Caco-2 (cell line): ENCODE results near the gene JPH3. TPM values are rescaled to one million over a fixed set of nuclear protein-coding genes. Genes with fewer than 3 reads are reported as not detected.

ENCODE experiments used
- BruUV-seq: library from RNA; stranded (reverse); fragments of 400-500 nt; replicated peaks from 2 replicates; lab custom pipeline; 2021; lab: Mats Ljungman, UMichigan
- CTCF ChIA-PET: fragments of 300-600 bp; sonication (Branson Sonifier 250); formaldehyde crosslinking; loops from one replicate; lab custom pipeline; 2022; ENCODE audit warnings: antibody characterized with exemption; lab: Charles Lee
- POLR2A ChIA-PET: fragments of 300-600 bp; sonication (Branson Sonifier 250); formaldehyde crosslinking; loops from one replicate; lab custom pipeline; 2022; ENCODE audit warnings: antibody characterized with exemption; lab: Charles Lee
- DNase-seq, 2 experiments: peaks; one replicate each; pipeline versions ENCODE4 v3.0.0 to v3.0.0-alpha.2; 2020 to 2022
- H3K27me3 ChIP-seq: replicated peaks from 2 replicates; pipeline ENCODE4 v1.6.0; 2011; ENCODE audit warnings: low read length; ENCODE audit not compliant: control insufficient read depth, insufficient read depth
- H3K36me3 ChIP-seq: 2 replicates; pipeline ENCODE4 v1.5.1; 2011; ENCODE audit warnings: low read length; ENCODE audit not compliant: control insufficient read depth, insufficient read depth
- H3K4me1 ChIP-seq: fragments of 250-450 bp; sonication (Bioruptor Pico); 2 replicates; pipeline ENCODE4 v1.5.1; 2020; ENCODE audit warnings: mild to moderate bottlenecking
- H3K4me3 ChIP-seq: 2 replicates; pipeline ENCODE4 v1.5.1; 2011; ENCODE audit warnings: low read depth, mild to moderate bottlenecking, control low read depth, low read length
- H3K9me3 ChIP-seq: fragments of 250-450 bp; sonication (Bioruptor Pico); 2 replicates; pipeline ENCODE4 v1.5.1; 2020; ENCODE audit warnings: mild to moderate bottlenecking, moderate library complexity
- H3K27ac Mint-ChIP-seq: one replicate; pipeline ENCODE4 v1.8.0; 2022; ENCODE audit warnings: mixed read lengths; ENCODE audit not compliant: unreplicated experiment
- H3K27me3 Mint-ChIP-seq: one replicate; pipeline ENCODE4 v1.8.0; 2022; ENCODE audit warnings: mixed read lengths; ENCODE audit not compliant: insufficient read depth, unreplicated experiment
- H3K36me3 Mint-ChIP-seq: one replicate; pipeline ENCODE4 v1.8.0; 2022; ENCODE audit warnings: mild to moderate bottlenecking, mixed read lengths; ENCODE audit not compliant: insufficient read depth, unreplicated experiment
- H3K4me1 Mint-ChIP-seq: one replicate; pipeline ENCODE4 v1.8.0; 2022; ENCODE audit warnings: low read depth, mixed read lengths; ENCODE audit not compliant: unreplicated experiment
- H3K4me3 Mint-ChIP-seq: one replicate; pipeline ENCODE4 v1.8.0; 2022; ENCODE audit warnings: mild to moderate bottlenecking, moderate library complexity, mixed read lengths; ENCODE audit not compliant: unreplicated experiment
- H3K9me3 Mint-ChIP-seq: one replicate; pipeline ENCODE4 v1.8.0; 2022; ENCODE audit warnings: mixed read lengths; ENCODE audit not compliant: unreplicated experiment
- intact Hi-C: fragments of 100-400 bp; cut with micrococcal nuclease; formaldehyde crosslinking; loops from one replicate; pipeline ENCODE4 v1.10.0; 2022; ENCODE audit not compliant: unreplicated experiment
- total RNA-seq: library from RNA; stranded (reverse); gene quantifications from 2 replicates; pipeline ENCODE4 v1.2.3, GENCODE V29; 2022
- TF ChIP-seq, protein P1 (sequence below), 2 experiments: fragments of 200-600 bp in 1 of 2; IDR thresholded peaks; 1 replicate in 1 of 2; 2 replicates in 1 of 2; pipeline versions ENCODE4 v1.5.1 to v1.8.0; 2011 to 2022; ENCODE audit warnings: antibody characterized with exemption in 1 of 2, control low read depth in 1 of 2, inconsistent platforms in 1 of 2, low read depth in 1 of 2, low read length in 1 of 2, mild to moderate bottlenecking in 1 of 2, moderate library complexity in 1 of 2; ENCODE audit not compliant: insufficient read depth in 1 of 2, severe bottlenecking in 1 of 2, unreplicated experiment in 1 of 2

Gene JPH3
- total RNA-seq, 1 experiment from 2014 or later: 4.8 TPM

DNA sequence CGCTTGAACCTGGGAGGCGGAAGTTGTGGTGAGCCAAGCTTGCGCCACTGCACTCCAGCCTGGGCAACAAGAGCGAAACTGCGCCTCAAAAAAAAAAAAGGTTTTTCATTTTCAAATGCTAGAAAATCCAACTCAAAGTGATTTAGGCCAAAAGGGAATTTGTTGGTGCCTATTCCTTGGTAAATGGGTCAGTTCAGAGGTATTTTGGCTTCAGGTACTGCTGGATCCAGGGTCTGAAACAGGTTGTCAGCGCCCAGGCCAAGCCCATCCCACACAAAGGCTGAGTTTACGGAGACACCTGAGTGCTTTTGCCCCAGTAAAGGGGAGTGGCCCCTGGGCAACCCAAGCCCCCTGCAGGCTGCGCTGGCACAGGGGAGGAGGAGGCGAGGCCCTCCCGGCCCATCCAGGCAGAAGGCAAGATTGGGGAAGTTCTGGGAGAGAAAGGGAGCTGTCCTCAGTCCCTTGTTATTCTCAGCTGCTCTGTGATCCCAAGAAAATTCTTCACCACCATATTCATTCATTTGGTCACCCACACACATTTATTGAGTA, 8.5 kb upstream of the JPH3 start:
- Histone ChIP-seq H3K4me1 (peaks cover 3% of the 10 kb centered on the region), H3K4me3 (no peak overlapping the region), H3K27me3 (peaks cover 2% of the 10 kb centered on the region), H3K9me3 (no peaks in the 10 kb centered on the region), H3K36me3 (no peaks in the 10 kb centered on the region)
- no TSS peak for BruUV-seq
- H3K9me3 Mint-ChIP-seq: no peaks in the 10 kb centered on the region
- H3K36me3 Mint-ChIP-seq: no peaks in the 10 kb centered on the region
- intact Hi-C loops: no loop called here
- no peak overlapping the region for H3K27ac Mint-ChIP-seq
- no peak for DNase-seq
- TF ChIP-seq, protein P1, sequence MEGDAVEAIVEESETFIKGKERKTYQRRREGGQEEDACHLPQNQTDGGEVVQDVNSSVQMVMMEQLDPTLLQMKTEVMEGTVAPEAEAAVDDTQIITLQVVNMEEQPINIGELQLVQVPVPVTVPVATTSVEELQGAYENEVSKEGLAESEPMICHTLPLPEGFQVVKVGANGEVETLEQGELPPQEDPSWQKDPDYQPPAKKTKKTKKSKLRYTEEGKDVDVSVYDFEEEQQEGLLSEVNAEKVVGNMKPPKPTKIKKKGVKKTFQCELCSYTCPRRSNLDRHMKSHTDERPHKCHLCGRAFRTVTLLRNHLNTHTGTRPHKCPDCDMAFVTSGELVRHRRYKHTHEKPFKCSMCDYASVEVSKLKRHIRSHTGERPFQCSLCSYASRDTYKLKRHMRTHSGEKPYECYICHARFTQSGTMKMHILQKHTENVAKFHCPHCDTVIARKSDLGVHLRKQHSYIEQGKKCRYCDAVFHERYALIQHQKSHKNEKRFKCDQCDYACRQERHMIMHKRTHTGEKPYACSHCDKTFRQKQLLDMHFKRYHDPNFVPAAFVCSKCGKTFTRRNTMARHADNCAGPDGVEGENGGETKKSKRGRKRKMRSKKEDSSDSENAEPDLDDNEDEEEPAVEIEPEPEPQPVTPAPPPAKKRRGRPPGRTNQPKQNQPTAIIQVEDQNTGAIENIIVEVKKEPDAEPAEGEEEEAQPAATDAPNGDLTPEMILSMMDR (IDR thresholded peaks at IDR 0.05; ENCODE audit: insufficient read depth in 1 of 2, low read depth in 1 of 2, low read length in 1 of 2, severe bottlenecking in 1 of 2, unreplicated experiment in 1 of 2): no peak
- no peaks in the 10 kb centered on the region for H3K4me1 Mint-ChIP-seq
- no peak overlapping the region for H3K4me3 Mint-ChIP-seq
- ChIA-PET CTCF (interaction anchor here (1.0 to 1.2 kb wide), 2 partner anchors 22 to 42 kb away, joined by 3 to 5 read pairs; no protein-coding TSS in a partner anchor), POLR2A (no interaction called here)
- H3K27me3 Mint-ChIP-seq: peaks cover 31% of the 10 kb centered on the region

DNA sequence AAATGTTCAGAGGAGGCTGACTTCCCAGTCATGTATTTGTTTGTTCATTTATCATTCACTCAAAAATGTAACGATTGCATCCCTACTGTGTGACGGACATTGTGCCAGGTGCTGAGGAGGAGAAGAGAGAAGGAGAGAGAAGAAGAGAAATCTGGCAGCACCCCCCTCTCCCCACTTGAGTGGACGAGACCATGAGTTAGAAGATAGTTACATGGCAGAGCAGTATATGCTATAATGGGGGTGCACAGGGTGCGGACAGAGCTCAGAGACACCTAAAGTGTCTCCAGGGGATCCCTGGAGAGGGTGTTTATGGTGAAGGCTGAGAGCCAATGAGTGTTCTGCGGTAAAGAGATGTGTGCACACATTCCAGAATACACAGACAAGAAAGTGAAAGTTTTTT, 6.6 kb upstream of the JPH3 start:
- POLR2A ChIA-PET: interaction anchor here (0.7 kb wide), 1 partner anchor 314 kb away, joined by 4 read pairs; no protein-coding TSS in a partner anchor
- H3K27me3 ChIP-seq: peaks cover 7% of the 10 kb centered on the region
- no peaks in the 10 kb centered on the region for H3K9me3 Mint-ChIP-seq
- peaks cover 29% of the 10 kb centered on the region for H3K27me3 Mint-ChIP-seq
- TF ChIP-seq, protein P1 (IDR thresholded peaks at IDR 0.05; ENCODE audit: insufficient read depth in 1 of 2, low read depth in 1 of 2, low read length in 1 of 2, severe bottlenecking in 1 of 2, unreplicated experiment in 1 of 2): no peak
- no peaks in the 10 kb centered on the region for H3K4me1 ChIP-seq
- no peak overlapping the region for H3K27ac Mint-ChIP-seq
- CTCF ChIA-PET: no interaction called here
- no TSS peak for BruUV-seq
- no peaks in the 10 kb centered on the region for H3K36me3 ChIP-seq
- H3K9me3 ChIP-seq: no peaks in the 10 kb centered on the region
- H3K4me3 ChIP-seq: no peak overlapping the region
- H3K4me1 Mint-ChIP-seq: no peaks in the 10 kb centered on the region
- no peak for DNase-seq
- no peak overlapping the region for H3K4me3 Mint-ChIP-seq
- no peaks in the 10 kb centered on the region for H3K36me3 Mint-ChIP-seq
- intact Hi-C loops: no loop called here

DNA sequence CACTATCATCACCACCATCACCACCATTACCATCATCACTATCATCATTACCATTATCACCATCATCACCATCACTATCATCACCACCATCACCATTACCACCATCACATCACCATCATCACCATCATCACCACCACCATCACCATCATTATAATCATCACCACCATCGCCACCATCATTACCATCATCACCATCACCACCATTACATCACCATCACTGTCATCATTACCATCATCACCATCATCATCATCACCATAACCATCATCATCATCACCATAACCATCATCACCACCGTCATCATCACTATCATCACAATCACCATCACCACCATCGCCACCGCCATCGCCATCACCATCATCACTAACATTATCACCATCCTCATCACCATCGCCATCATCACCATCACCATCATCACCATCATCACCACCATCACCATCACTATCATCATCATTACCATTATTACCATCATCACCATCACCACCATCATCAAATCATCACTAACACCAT, 4.9 kb upstream of the JPH3 start:
- Histone ChIP-seq H3K27me3 (peaks cover 7% of the 10 kb centered on the region; the same call in 1 of the 2 replicates), H3K4me3 (no peak overlapping the region), H3K4me1 (no peaks in the 10 kb centered on the region; the same call in 1 of the 2 replicates), H3K9me3 (no peaks in the 10 kb centered on the region), H3K36me3 (no peaks in the 10 kb centered on the region)
- H3K4me3 Mint-ChIP-seq: no peak overlapping the region
- ChIA-PET CTCF (no interaction called here), POLR2A (no interaction called here)
- TF ChIP-seq, protein P1 (IDR thresholded peaks at IDR 0.05; ENCODE audit: insufficient read depth in 1 of 2, low read depth in 1 of 2, low read length in 1 of 2, severe bottlenecking in 1 of 2, unreplicated experiment in 1 of 2): no peak
- no peaks in the 10 kb centered on the region for H3K9me3 Mint-ChIP-seq
- no TSS peak for BruUV-seq
- no peak overlapping the region for H3K27ac Mint-ChIP-seq
- no peak for DNase-seq
- no peaks in the 10 kb centered on the region for H3K36me3 Mint-ChIP-seq
- H3K27me3 Mint-ChIP-seq: peaks cover 18% of the 10 kb centered on the region
- no peaks in the 10 kb centered on the region for H3K4me1 Mint-ChIP-seq
- intact Hi-C loops: no loop called here
